Fibroblast of villous mesenchyme (primary cell): ENCODE measurements around the gene CCDC181. TPM values are rescaled to one million over a fixed set of nuclear protein-coding genes. Genes with fewer than 3 reads are reported as not detected.
A peak's percentile ranks its signal among the peaks of the same experiment; 100 is the strongest.

ENCODE experiments used
- DNase-seq: peaks from one replicate; pipeline ENCODE4 v3.0.0-alpha.2; 2010; ENCODE audit warnings: low read depth
- H3K4me3 ChIP-seq: 2 replicates; pipeline ENCODE4 v1.5.1; 2011; ENCODE audit warnings: low read depth, mild to moderate bottlenecking, low read length
- small RNA-seq: library from RNA; depleted of rRNA; stranded (forward); fragments of <200 nt; gene quantifications from one replicate; pipeline ENCODE3, GENCODE V24; 2012
- total RNA-seq: library from RNA; depleted of rRNA; stranded (reverse); fragments of >200 nt; gene quantifications from 2 replicates; pipeline ENCODE4 v1.2.3, GENCODE V29; 2012
- TF ChIP-seq, protein P1 (sequence below): IDR thresholded peaks from 2 replicates; pipeline ENCODE4 v1.5.1; 2012; ENCODE audit warnings: low read depth, mild to moderate bottlenecking, low read length; ENCODE audit not compliant: insufficient read depth

Gene CCDC181
- total RNA-seq, 1 donor: 0.86 TPM

DNA sequence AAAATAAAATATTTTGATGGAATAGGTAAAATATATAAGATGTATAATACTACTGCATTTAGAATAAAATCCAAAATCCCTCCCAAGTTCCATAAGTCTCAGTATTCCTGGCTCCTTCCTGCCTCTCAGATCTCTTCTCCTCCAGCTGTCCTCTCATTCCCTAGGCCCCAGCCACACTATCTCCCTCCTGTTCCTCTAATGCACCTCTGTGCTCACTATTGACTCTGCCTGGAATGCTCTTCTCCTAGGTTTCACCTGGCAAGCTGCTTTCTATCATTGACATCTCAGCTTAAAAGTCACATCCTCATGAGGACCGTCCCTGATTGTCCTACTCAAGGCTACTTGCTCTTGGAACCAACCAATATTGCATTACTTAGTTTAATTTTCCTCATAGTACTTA, 66.9 kb downstream of the CCDC181 start:
- no peak overlapping the region for H3K4me3 ChIP-seq
- no peak for DNase-seq
- TF ChIP-seq, protein P1, sequence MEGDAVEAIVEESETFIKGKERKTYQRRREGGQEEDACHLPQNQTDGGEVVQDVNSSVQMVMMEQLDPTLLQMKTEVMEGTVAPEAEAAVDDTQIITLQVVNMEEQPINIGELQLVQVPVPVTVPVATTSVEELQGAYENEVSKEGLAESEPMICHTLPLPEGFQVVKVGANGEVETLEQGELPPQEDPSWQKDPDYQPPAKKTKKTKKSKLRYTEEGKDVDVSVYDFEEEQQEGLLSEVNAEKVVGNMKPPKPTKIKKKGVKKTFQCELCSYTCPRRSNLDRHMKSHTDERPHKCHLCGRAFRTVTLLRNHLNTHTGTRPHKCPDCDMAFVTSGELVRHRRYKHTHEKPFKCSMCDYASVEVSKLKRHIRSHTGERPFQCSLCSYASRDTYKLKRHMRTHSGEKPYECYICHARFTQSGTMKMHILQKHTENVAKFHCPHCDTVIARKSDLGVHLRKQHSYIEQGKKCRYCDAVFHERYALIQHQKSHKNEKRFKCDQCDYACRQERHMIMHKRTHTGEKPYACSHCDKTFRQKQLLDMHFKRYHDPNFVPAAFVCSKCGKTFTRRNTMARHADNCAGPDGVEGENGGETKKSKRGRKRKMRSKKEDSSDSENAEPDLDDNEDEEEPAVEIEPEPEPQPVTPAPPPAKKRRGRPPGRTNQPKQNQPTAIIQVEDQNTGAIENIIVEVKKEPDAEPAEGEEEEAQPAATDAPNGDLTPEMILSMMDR: no peak

DNA sequence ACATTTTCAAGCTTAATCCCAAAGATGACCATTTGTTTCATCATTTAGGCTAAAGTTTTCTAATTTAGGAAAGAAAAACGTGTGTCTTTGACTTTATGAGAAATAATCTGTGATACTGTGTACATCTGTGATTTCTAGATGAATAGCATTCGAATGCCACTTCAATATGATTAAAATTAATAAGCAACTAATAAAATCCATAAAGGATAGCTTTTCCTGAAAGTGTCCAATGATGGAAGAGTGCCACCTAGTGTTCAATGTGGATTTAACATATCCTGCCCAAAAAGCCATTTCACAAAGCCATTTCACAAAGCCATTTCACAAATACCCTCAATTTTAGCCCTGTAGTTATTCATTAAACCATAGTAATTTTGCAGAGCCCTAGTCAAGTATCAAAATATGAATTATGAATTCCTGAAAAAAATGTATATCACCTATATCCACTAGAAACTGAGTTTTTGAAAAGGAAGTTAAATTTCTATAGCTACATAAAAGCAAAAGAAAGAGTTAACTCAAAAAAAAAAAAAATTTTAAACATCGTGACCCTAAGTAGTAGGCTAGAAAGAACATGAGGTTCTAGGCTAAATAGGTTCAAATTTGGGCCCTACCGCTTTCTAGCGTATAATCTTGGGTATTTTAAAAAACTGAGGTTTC, 78.8 kb downstream of the CCDC181 start:
- no peak overlapping the region for H3K4me3 ChIP-seq
- DNase-seq: peak; percentile 67
- TF ChIP-seq, protein P1: peak; percentile 73

DNA sequence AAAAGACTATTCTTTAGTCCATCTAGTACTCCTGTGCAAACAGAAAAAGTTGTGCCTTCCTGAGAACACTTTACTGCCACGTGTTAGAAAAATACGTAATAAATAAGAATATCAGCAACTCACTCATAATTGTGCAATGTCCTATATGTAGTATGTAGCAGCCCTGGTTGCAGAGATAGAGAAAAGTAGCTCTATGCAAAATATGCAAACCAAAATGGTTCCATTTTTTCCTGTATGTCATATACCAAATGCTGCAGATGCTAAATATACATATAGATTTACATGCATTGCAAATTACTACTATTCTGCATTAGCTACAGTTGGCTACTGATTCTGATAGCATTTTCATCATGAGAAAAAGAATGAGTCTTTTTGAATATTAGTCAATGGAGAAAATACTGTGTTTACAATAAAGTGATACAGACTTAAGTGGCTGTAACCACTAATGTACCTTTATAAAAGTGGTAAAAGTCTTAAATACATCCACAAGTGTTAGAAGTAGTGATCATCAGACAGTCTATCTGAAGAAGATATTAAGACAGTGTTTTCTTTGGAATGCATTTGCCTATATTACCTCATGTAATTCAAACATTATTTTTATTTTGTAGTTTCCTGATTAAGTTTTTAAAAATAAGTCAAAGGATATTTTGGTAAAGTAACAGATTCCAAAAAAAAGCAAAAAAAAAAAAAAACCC, 79.4 kb downstream of the CCDC181 start:
- TF ChIP-seq, protein P1: no peak
- H3K4me3 ChIP-seq: no peak overlapping the region
- no peak for DNase-seq

DNA sequence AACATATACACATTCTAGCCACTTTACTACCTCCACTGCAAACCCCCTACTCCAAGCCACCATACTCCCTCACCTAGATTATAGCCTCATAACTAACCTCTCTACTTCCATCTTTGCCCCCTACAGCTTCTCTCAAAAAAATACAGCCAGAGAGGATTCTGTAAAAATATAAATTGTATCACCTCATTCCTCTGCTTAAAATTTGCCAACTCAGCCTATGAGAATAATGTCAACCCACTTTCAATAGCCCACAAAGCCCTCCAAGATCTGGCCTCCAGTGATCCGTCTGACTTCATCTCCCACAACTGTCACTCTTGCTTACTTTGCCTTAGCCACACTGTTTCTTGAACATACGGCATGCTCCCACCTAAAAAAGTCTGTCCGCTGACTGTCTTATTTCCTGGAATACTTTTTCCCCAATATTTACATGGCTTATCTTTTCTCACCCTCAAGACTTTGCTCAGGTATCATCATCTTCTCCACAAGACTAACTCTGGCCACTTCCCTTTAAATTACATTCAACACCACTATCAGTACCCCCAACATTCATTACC, 81.2 kb downstream of the CCDC181 start:
- H3K4me3 ChIP-seq: no peak overlapping the region
- DNase-seq: no peak
- TF ChIP-seq, protein P1: no peak

DNA sequence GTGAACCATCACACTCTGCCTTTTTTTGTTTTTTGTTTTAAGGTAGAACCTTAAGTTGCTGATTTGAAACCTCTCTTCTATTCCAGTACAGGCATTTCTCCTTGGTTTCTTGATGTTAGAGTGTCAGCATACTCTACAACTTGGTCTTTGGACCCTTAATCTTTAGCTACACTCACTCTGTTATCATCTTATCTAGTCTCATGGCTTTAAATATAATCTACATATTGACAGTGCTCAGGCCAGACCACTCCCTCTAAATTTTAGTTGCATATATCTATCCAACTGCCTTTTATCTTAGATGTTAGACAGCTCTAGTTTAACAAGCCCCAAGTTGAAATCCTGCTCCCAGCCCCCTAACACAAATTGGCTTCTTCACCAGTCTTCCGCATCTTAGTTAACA, 81.8 kb downstream of the CCDC181 start:
- no peak overlapping the region for H3K4me3 ChIP-seq
- TF ChIP-seq, protein P1: no peak
- DNase-seq: no peak

Small RNA genes lying within 50 kb of the gene (small RNA-seq; reads per million reads assigned to genes)
- not detected for gene AL021068.2

Other genes with a start within 250 kb of the CCDC181 start
- 28.3 and 41.9 TPM in 2 replicates for gene NME7, start 59.7 kb downstream of the CCDC181 start, total RNA-seq
- 30.0 and 40.6 TPM in 2 replicates for gene BLZF1, start 59.3 kb downstream of the CCDC181 start, total RNA-seq
- gene SLC19A2, start 58.5 kb upstream of the CCDC181 start, total RNA-seq: 7.3 and 7.7 TPM in 2 replicates
- gene F5, start 159.0 kb upstream of the CCDC181 start, total RNA-seq: not detected in 2 replicates
- gene SELP, start 202.7 kb upstream of the CCDC181 start, total RNA-seq: not detected in 2 replicates